8988T (cell line): ENCODE data around the gene RHBDD2.
"Not testable (repeated sequence)": the region's sequence is repeated elsewhere in the genome, so short reads cannot be mapped to it uniquely, and the experiment has no call there.

ENCODE experiments used
- DNase-seq: peaks from one replicate; pipeline ENCODE4 v3.0.0; 2011

RHBDD2 gene

DNA sequence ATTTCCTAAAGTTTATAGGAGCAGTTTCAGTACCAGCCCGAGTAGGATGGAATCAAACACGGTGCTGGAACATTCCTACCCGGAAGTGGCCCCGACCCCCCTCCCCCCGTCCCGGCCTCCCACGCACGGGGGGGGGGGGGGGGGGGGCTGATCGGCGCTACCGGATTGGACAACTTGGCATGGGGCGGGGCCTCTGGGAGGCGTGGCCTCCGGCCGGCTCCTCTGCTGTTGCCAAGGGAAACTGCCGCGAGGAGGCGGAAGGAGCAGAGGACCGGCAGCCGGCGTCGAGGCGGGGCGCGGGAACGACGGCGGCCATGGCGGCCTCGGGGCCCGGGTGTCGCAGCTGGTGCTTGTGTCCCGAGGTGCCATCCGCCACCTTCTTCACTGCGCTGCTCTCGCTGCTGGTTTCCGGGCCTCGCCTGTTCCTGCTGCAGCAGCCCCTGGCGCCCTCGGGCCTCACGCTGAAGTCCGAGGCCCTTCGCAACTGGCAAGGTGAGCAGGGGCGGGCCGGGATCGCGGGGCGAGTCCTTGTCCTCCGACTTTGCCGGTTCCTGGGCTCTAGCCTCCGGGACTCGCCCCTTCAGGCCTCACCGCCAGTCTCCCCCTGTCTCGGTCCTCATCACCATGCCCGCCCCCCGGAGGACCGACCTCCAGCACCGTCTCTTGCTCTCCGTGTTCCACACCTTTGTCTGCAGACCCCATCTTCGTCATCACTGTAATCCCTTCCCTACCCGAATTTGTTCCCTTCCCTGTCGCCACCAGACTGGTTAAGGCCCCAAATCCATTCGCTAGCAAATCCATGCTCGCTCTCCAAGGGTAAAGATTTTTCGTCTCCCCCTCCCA lies at the start of gene RHBDD2:
Gene RHBDD2 (plus strand): TSS at position 266 of the 843 bp plus-strand sequence. CDS start 49 bp downstream, at position 315.
- DNase-seq, result peak; percentile 78

DNA sequence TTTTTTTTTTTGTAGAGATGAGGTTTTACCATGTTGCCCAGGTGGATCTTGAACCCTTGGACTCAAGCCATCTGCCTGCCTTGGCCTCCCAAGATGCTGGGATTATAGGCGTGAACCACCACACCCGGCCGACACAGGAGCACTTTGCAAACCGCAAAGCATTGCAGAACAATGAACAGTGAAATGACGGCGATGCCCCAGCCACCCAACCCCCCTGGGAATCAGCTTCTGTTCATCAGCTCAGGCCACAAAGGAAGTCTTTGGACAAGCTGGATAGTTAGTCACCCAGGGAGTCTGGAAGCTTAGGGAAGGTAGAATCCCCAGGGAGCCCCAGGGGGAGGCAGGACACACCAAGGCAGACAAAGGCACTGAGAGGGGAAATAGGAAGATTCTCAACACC lies 49.2 kb upstream of the RHBDD2 start:
- not testable (repeated sequence) for DNase-seq

DNA sequence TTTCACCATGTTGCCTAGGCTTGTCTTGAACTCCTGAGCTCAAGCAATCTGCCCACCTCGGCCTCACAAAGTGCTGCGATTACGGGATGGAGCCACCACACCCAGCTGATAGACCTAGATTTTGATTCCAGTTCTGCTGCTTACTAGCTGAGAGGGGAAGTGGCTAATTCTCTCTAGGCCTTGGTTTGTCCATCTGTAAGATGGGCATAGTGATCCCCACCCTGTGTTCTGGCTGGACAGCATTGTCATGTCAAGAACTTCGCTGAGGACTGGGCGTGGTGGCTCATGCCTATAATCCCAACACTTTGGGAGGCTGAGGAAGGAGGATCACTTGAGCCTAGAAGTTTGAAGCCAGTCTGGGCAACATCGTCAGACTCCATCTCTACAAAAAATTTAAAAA lies 47.9 kb upstream of the RHBDD2 start:
- DNase-seq, result no peak

DNA sequence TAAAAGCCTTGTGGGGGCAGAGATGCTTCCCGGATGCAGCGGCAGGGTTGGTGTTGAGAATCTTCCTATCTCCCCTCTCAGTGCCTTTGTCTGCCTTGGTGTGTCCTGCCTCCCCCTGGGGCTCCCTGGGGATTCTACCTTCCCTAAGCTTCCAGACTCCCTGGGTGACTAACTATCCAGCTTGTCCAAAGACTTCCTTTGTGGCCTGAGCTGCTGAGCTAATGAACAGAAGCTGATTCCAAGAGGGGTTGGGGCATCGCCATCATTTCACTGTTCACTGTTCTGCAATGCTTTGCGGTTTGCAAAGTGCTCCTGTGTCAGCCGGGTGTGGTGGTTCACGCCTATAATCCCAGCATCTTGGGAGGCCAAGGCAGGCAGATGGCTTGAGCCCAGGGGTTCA lies 45.2 kb upstream of the RHBDD2 start:
- not testable (repeated sequence) for DNase-seq

DNA sequence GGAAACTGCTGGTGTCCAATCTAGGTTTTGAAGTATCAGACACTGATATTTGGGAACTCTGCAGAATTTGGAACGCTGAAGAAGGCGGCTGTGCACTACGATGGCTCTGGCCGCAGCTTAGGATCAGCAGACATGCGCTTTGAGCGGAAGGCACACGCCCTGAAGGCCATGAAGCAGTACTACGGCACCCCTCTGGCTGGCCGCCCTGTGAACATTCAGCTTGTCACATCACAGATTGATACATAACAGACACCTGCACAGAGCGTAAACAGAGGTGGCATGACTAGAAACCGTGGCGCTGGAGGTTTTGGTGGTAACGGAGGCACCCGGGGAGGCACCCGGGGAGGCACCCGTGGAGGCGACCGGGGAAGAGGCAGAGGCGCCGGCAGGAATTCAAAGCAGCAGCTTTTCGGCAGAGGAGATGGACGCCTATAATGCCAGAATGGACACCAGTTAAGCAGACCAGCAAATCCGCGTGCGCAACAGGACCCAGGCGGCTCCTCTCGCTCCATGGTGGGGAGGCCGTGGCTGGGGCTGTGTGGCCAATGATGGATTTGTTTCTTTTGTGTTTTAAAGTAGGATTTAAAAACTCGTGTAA lies 43.0 kb upstream of the RHBDD2 start:
- DNase-seq, result no peak

DNA sequence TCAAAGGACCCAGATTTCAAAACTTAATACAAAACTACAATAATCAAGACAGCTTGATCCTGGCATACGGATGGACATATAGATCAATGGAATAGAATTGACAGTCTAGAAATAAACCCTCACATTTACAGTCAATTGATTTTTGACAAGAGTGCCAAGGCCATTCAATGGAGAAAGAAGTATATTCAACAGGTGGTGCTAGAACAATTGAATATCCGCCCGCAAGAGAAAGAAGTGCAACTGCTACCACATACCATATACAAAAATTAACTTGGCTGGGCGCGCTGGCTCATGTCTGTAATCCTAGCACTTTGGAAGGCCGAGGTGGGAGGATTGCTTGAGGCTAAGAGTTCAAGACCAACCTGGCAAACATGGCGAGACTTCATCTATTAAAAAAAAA lies 42.0 kb upstream of the RHBDD2 start:
- no peak for DNase-seq

DNA sequence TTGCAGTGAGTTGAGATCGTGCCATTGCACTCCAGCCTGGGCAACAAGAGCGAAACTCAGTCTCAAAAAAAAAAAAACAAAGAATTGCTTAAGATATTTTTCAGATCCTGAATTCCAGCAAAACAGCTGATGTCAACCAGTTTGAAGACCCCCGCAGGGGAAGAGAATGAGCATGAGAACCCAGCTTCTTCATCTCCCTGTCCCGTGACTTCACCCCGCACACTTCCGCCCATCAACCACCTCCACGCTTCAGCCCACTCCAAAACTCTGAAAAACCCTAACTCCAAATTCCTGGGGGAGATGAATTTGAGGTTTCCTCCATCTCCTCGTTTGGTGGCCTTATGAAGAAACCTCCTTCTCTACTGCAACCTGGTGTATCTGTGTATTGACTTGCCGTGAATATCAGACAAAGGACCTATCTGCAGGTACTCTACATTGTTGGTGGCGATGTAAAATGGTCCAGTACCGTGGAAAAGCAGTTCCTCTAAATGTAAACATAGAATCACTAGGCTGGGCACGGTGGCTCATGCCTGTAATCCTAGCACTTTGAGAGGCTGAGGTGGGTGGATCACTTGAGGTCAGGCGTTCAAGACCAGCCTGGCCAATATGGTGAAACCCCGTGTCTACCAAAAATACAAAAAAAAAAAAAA lies 40.4 kb upstream of the RHBDD2 start:
- not testable (repeated sequence) for DNase-seq

DNA sequence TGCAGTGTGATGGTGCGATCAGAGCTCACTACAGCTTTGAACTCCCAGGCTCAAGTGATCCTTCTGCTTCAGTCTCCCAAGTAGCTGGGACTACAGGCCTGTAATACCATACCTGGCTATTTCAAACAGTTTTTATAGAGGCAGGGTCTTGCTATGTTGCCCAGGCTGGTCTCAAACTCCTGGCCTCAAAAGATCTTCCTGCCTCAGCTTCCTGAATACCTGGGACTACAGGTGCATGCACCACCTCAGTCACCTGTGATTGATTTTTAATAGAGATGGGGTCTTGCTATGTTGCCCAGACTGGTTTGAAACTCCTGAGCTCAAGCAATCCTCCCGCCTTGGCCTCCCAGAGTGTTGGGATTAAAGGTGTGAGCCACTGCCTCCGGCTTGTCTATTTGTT lies 38.8 kb upstream of the RHBDD2 start:
- DNase-seq, result no peak

DNA sequence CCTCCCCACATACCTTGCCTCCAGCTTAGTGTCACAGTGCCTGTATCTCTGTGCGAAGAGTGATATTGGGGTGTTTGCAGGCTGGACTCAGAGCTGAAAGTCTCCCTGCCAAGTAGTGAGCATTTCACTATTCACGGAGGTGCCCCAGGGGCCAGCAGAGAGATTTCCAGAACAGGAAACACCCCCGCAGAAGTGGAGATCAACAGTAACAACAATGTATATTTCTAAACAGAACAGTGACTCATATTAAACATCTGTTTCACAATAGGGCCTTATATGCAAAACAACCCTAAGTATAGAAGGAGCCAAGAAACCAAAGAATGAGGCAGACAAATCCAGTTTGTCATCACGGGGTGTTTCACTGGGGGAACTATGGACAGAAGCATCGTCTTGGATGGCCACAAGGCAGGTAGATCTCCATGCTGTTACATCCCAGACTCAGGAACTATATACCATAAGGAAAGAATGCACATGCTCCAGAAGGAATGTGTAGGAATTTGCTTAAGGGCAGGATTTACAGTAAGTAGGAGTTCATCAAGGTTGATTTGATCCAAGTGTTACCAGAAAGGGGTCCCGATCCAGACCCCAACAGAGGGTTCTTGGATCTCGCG lies 35.9 kb upstream of the RHBDD2 start:
- no peak for DNase-seq

DNA sequence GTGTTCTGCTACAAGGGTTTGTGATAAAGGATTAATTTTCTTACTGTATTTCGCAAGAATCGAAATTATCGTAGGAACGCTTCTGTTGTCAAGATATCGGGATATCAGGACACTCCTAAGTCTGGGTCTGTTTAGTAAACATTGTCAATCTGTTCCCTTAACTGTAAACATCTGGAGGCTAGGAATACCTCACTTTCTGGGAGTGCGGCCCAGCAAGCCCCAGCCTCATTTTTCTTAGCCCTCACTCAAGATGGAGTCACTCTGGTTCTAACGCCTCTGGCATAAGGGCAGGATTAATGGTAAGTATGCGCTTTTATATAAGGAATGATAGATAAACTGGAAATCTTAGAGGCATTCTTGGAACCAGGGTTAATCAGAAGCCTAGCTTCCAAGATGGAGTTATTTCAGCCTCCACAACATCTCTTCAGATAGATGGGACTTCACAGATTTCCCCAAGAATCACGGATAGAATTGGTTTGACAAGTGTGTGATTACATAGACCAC lies 35.2 kb upstream of the RHBDD2 start:
- DNase-seq, result no peak

DNA sequence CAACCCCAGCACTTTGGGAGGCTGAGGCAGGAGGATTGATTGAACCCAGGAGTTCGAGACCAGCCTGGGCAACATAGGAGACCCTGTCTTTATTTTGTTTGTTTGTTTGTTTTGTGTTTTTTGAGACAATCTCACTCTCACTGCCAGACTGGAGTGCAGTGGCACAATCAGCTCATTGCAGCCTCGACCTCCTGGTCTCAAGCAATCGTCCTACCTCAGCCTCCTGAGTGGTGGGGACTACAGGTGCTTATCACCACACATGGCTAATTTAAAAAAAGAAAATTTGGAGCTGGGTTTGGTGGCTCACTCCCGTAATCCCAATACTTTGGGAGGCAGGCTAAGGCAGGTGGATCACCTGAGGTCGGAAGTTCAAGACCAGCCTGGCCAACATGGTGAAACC lies 34.7 kb upstream of the RHBDD2 start:
- DNase-seq, result no peak

DNA sequence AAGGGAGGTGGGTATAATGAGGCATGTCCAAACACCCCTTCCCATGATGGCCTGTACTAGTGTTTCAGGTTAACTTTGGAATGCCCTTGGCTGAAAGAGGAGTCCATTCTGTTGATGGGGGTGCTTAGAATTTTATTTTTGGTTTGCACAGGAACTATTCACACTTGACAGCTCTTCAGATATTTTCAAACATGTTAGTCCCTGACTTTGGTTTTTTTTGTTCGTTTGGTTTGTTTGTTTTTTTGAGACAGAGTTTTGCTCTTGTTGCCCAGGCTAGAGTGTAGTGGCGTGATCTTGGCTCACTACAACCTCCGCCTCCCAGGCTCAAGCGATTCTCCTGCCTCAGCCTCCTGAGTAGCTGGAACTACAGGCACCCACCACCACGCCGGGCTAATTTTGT lies 33.7 kb upstream of the RHBDD2 start:
- not testable (repeated sequence) for DNase-seq

DNA sequence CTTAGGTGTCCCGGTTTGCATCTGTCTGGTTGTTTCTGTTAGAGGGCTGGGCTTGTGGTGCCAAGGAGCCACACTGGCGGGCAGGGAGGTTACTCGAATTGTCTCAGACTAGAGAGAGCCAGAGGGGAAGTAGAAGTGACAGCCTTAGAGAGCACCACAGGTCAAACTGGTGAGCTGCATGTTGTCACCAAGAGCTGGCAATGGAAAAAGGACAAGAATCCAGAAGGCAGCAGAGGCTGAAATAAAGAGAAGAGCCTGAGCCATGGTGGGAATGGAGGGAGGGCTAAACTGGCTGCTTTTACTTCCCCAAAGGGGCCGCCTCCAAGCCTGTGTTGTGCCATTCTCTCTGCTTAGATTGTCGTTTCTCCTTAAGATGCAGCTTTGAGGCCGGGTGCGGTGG lies 31.1 kb upstream of the RHBDD2 start:
- DNase-seq, result no peak

DNA sequence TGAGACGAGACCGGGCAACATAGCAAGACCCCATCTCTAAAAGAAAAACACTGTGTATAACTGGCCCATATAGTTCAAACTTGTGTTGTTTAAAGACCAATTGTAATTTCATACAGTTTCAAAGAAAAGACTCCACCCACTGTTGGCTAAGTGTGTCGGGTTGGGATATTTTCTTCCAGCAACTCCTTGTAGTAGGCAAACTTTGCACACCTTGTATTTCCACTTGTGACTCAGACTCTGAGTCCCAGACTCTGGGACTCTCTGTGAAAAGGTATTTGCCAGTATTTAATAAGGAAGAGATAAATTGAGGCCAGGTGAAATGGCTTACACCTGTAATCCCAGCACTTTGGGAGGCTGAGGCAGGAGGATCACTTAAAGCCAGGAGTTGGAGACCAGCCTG lies 29.3 kb upstream of the RHBDD2 start:
- DNase-seq, result no peak

DNA sequence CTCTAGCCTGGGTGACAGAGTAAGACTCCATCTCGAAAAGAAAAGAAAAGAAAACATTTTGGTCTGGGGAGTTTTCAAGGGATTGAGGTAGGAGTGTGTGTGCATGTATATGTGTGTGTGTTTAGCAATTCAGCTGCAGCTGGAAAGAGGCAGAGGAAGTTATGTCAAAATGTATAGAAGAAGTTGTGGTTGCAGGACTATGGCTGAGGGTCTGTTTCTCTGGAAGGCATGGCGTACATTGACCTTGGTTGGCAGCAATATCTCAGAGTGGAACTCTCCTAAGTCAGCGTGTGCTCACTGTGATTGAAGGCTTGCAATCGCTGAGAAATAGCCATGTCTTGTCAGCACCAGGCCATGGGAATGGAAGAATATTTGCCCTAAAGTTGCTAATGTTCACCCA lies 28.6 kb upstream of the RHBDD2 start:
- DNase-seq, result no peak

DNA sequence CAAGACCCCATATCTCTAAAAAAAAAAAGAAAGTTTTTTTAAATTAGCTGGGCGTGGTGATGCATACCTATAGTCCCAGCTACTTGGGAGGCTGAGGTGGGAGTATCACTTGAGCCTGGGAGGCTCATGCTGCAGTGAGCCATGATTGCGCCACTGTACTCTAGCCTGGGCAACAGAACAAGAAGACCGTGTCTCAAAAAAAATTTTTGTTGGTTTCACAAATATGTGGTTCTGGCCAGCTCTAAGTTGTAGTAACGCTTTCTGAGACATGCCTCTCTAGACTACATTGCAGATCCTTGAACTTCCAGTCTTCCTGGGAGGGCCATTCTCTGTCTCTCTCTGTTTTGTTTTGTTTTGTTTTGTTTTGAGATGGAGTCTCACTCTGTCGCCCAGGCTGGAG lies 24.6 kb upstream of the RHBDD2 start:
- DNase-seq, result no peak

DNA sequence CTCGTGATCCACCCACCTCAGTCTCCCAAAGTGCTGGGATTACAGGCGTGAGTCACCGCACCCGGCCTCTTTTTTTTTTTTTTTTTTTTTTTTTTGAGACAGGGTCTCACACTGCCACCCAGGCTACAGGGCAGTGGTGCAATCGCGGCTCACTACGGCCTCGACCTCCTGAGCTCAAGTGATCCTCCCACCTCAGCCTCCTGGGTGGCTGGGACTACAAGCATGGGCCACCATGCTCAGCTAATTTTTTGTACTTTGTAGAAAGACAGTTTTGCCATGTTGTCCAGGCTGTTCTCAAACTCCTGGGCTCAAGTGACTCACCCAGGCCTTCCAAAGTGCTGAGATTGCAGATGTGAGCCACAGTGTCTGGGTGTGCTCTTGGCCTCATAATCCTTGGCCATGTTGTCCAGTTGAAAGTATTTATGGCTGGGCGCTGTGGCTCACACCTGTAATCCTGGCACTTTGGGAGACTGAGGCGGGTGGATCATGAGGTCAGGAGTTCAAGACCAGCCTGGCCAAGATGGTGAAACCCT lies 24.0 kb upstream of the RHBDD2 start:
- not testable (repeated sequence) for DNase-seq

DNA sequence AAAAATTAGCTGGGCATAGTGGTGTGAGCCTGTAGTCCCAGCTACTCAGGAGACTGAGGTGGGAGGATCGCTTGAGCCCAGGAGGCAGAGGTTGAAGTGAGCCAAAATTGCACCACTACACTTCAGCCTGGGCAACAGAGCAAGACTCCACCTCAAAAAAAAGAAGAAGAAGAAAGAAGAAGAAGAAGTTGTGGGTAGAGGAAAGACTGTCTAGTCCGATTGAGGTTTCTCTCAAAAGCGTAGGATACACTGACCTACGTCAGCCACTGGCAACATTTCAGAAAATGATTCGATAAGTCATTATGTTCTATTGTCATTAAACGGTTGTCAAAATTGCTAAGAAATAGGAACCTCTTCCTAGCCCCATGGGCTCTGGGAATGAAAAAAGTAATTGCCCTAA lies 22.3 kb upstream of the RHBDD2 start:
- no peak for DNase-seq

DNA sequence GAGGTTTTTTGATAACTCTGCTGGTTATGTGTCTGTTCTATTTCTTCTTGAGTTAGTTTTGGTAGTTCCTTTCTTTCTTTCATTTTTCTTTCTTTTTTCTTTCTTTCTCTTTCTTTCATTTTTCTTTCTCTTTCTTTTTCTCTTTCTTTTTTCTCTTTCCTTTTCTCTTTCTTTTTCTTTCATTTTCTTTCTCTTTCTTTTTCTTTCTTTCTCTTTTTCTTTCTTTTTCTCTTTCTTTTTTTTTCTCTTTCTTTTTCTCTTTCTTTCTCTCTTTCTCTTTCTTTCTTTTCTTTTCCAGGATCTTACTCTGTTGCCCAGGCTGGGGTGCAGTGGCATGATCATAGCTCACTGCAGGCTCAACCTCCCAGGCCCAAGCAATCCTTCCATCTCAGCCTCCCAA lies 20.4 kb upstream of the RHBDD2 start:
- DNase-seq, result no peak

DNA sequence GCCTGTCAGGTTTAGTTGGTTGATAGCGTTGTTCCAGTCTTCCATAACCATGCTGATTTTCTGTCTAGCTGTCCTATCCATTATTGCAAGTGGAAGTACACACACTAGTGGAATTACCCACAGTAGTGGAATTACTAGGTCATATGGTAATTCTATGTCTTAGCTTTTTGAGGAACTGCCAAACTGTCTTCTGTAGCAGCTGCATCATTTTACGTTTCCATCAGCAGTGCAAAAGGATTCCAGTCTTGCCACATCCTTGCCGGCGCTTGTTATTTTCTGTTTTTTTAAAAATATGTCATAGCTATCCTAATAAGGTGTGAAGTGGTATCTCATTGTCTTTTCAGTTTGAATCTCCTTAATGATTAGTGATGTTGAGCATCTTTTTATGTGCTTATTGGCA lies 17.2 kb upstream of the RHBDD2 start:
- DNase-seq, result no peak

DNA sequence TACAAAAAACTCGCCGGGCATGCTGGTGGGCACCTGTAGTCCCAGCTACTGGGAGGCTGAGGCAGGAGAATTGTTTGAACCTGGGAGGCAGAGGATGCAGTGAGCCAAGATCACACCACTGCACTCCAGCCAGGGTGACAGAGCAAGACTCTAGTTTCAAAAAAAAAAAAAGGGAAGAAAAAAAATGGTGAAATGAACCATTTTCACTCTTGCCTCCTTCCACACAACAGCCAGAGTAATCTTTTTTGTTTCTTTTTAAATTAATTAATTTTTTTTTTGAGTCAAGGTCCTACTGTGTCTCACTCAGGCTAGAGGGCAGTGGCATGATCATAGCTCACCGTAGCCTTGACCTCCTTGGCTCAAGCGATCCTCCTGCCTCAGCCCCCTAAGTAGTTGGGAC lies 14.6 kb upstream of the RHBDD2 start:
- not testable (repeated sequence) for DNase-seq

DNA sequence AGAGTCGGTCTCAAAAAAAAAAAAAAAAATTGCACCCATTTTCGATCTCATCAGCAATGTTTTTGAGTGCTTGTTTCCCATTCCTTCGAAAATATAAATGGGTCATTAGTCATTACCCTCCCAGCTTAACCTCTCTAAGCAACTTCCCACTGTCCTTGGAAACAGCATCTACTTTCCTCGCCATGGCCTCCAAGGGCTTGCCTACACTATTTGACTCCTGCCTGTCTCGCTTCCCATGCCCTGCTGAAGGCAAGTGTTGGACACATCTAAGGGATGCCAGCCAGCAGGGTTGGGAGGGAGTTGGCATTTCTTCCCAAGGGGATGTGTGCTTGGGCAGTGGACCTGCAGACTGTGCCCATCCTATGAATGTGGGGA lies 12.7 kb upstream of the RHBDD2 start:
- no peak for DNase-seq
